Osteoblast (primary cell): ENCODE results near the gene ANGPTL3. TPM values are rescaled to one million over a fixed set of nuclear protein-coding genes. Genes with fewer than 3 reads are reported as not detected.

ENCODE experiments used
- DNase-seq: peaks from one replicate; pipeline ENCODE4 v3.0.0; 2011; ENCODE audit warnings: low spot score, mixed read lengths; ENCODE audit not compliant: insufficient read length; ENCODE audit errors: missing footprints
- H2AFZ ChIP-seq: 2 replicates; pipeline ENCODE4 v1.6.0; 2011; ENCODE audit warnings: mild to moderate bottlenecking, low read length
- H3K27ac ChIP-seq: 2 replicates; pipeline ENCODE4 v1.5.1; 2011; ENCODE audit warnings: mild to moderate bottlenecking, low read depth, low read length, moderate library complexity
- H3K27me3 ChIP-seq: 2 replicates; pipeline ENCODE4 v1.6.0; 2012; ENCODE audit warnings: mild to moderate bottlenecking, control low read depth, inconsistent platforms, low read length, moderate library complexity; ENCODE audit not compliant: insufficient read depth
- H3K36me3 ChIP-seq: 2 replicates; pipeline ENCODE4 v1.5.1; 2011; ENCODE audit warnings: mild to moderate bottlenecking, low read length, control low read depth, moderate library complexity; ENCODE audit not compliant: insufficient read depth
- H3K4me1 ChIP-seq: 2 replicates; pipeline ENCODE4 v1.5.1; 2011; ENCODE audit warnings: mild to moderate bottlenecking, low read length, control low read depth, moderate library complexity; ENCODE audit not compliant: insufficient read depth
- H3K4me2 ChIP-seq: 2 replicates; pipeline ENCODE4 v1.6.0; 2011; ENCODE audit warnings: mild to moderate bottlenecking, low read length; ENCODE audit not compliant: insufficient read depth
- H3K4me3 ChIP-seq: fragments of 200-600 bp; sonication (generic); 3 replicates; pipeline ENCODE4 v1.5.1; 2012; ENCODE audit warnings: mild to moderate bottlenecking, low read length, inconsistent platforms; ENCODE audit not compliant: insufficient read depth
- H3K79me2 ChIP-seq: 2 replicates; pipeline ENCODE4 v1.6.0; 2012; ENCODE audit warnings: mild to moderate bottlenecking, low read length, control low read depth, inconsistent platforms; ENCODE audit not compliant: insufficient read depth
- H3K9me3 ChIP-seq: 2 replicates; pipeline ENCODE4 v1.5.1; 2011; ENCODE audit warnings: low read depth, low read length, control low read depth
- H4K20me1 ChIP-seq: 2 replicates; pipeline ENCODE4 v1.6.0; 2012; ENCODE audit warnings: mild to moderate bottlenecking, low read length, control low read depth; ENCODE audit not compliant: insufficient read depth
- CTCF ChIP-seq: IDR thresholded peaks from 2 replicates; pipeline ENCODE4 v1.5.1; 2011; ENCODE audit warnings: mild to moderate bottlenecking, low read depth, low read length, moderate library complexity; ENCODE audit errors: extremely low read depth
- total RNA-seq: library from RNA; depleted of rRNA; stranded (reverse); fragments of >200 nt; gene quantifications from 2 replicates; pipeline ENCODE4 v1.2.3, GENCODE V29; 2012

The ANGPTL3 gene
- total RNA-seq, 1 donor: not detected

- Histone ChIP-seq H4K20me1 (no peaks in the 10 kb centered on the region), H3K4me3 (no peak overlapping the region), H3K36me3 (no peaks in the 10 kb centered on the region), H3K27ac (peak overlapping the region; percentile 11), H3K4me2 (no peak overlapping the region), H3K27me3 (no peaks in the 10 kb centered on the region), H3K4me1 (peaks cover 24% of the 10 kb centered on the region), H3K79me2 (no peaks in the 10 kb centered on the region), H3K9me3 (no peaks in the 10 kb centered on the region), H2AFZ (no peak overlapping the region)
- no peak for TF ChIP-seq CTCF
- no peak for DNase-seq
Observed at GRCh38 chr1:62589321-62589720, 8.0 kb upstream of the ANGPTL3 start.

DNA sequence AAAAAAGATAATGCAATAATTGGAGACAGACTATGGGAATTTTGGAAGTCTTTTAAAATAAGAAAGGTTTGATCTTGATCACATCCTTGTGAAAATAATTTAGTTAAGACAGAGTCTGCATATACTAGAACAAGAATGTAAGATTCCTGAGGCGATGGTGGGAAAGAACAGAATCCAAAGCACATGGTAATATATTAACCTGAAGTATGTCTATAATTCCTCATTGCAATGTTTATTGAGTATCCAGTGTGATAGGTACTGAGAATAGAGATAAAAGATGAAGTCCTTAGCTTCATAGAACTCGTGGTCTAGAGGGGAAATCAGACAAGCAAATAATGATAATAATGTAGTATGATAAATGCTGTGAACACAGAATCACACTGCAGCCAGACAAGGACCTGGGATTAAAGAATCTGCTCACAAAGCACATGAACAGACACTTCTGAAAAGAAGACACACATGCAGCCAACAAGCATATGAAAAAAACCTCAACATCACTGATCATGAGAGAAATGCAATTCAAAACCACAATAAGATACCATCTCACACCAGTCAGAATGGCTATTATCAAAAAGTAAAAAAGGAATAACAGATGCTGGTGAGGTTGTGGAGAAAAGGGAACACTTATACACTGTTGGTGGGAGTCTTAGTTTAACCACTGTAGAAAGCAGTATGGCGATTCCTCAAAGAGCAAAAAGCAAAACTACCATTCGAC is 6.9 kb upstream of the ANGPTL3 start:
- Histone ChIP-seq H3K4me1 (peaks cover 28% of the 10 kb centered on the region), H3K4me3 (no peak overlapping the region), H2AFZ (no peak overlapping the region), H3K79me2 (no peaks in the 10 kb centered on the region), H3K4me2 (no peak overlapping the region), H3K27ac (no peak overlapping the region), H3K27me3 (no peaks in the 10 kb centered on the region), H4K20me1 (no peaks in the 10 kb centered on the region), H3K36me3 (no peaks in the 10 kb centered on the region), H3K9me3 (no peaks in the 10 kb centered on the region)
- no peak for TF ChIP-seq CTCF
- no peak for DNase-seq

DNA sequence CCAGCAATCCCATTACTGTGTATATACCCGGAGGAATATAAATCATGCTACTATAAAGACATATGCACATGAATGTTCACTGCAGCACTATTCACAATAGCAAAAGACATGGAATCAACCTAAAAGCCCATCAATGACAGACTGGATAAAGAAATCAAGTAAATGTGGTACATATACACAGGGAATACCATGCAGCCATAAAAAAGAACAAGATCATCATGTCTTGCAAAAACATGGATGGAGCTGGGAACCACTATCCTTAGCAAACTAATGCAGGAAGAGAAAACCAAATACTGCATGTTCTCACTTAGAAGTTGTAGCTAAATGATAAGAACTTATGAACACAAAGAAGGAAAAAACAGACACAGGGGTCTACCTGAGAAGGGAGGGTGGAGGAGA is 6.4 kb upstream of the ANGPTL3 start:
- no peak for TF ChIP-seq CTCF
- no peak overlapping the region for H3K4me2 ChIP-seq
- no peaks in the 10 kb centered on the region for H3K36me3 ChIP-seq
- H3K9me3 ChIP-seq: no peaks in the 10 kb centered on the region
- no peak overlapping the region for H2AFZ ChIP-seq
- H3K4me3 ChIP-seq: no peak overlapping the region
- no peaks in the 10 kb centered on the region for H3K79me2 ChIP-seq
- H3K27ac ChIP-seq: no peak overlapping the region
- no peak for DNase-seq
- no peaks in the 10 kb centered on the region for H3K27me3 ChIP-seq
- no peaks in the 10 kb centered on the region for H4K20me1 ChIP-seq
- peaks cover 28% of the 10 kb centered on the region for H3K4me1 ChIP-seq

DNA sequence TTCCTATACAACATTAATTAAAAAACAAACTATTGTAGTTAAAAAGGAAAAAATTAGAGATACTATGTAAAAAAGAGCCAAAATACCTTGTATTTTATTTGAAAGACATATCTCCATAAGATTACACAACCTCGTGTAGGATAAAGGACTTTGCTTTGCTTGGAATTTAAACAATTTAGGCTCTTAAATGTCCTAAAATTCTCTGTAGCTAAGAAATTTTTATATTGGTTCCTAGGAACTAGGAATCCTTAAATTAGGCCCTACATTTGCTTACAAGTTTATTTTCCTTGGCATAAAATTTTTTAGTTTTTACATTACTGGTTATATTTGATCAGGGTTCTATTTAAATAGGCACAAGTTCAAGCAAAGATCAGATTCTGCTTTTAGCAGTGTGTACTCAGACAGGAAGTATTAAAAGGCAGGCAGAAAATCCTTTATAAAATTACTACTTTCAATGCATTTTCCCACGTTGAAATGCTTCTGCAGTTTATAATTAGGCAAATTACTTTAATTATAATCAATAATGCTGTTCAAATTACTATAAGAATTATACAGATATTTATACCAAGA is 3.4 kb upstream of the ANGPTL3 start:
- H3K27me3 ChIP-seq: no peaks in the 10 kb centered on the region
- H3K4me1 ChIP-seq: peaks cover 23% of the 10 kb centered on the region
- no peak overlapping the region for H3K27ac ChIP-seq
- no peaks in the 10 kb centered on the region for H3K36me3 ChIP-seq
- H3K9me3 ChIP-seq: no peaks in the 10 kb centered on the region
- no peak overlapping the region for H2AFZ ChIP-seq
- H3K4me2 ChIP-seq: peak overlapping the region; percentile 24
- no peak overlapping the region for H3K4me3 ChIP-seq
- no peaks in the 10 kb centered on the region for H3K79me2 ChIP-seq
- no peak for DNase-seq
- no peaks in the 10 kb centered on the region for H4K20me1 ChIP-seq
- TF ChIP-seq CTCF: no peak
